Activated CD4-positive, alpha-beta memory T cell treated with anti-CD3 and anti-CD28 coated beads for 36 hours (primary cell): ENCODE results near the gene LLGL1. TPM values are rescaled to one million over a fixed set of nuclear protein-coding genes. Genes with fewer than 3 reads are reported as not detected.
"Not testable (repeated sequence)": the region's sequence is repeated elsewhere in the genome, so short reads cannot be mapped to it uniquely, and the experiment has no call there.

ENCODE experiments used
- CTCF ChIA-PET: fragments of 350-600 bp; sonication (Branson Sonifier 250); formaldehyde crosslinking; loops from one replicate; lab custom pipeline; 2021; ENCODE audit warnings: antibody characterized with exemption, inconsistent platforms; lab: Charles Lee
- POLR2A ChIA-PET: fragments of 350-600 bp; sonication (Branson Sonifier 250); formaldehyde crosslinking; loops from one replicate; lab custom pipeline; 2021; ENCODE audit warnings: antibody characterized with exemption; lab: Charles Lee
- DNase-seq: peaks from one replicate; pipeline ENCODE4 v3.0.0-alpha.2; 2020
- H3K27ac Mint-ChIP-seq: one replicate; pipeline ENCODE4 v1.8.0; 2021; ENCODE audit warnings: mixed read lengths
- H3K27me3 Mint-ChIP-seq: one replicate; pipeline ENCODE4 v1.8.0; 2021; ENCODE audit warnings: mixed read lengths
- H3K36me3 Mint-ChIP-seq: one replicate; pipeline ENCODE4 v1.8.0; 2021; ENCODE audit warnings: mixed read lengths
- H3K4me1 Mint-ChIP-seq: one replicate; pipeline ENCODE4 v1.8.0; 2021; ENCODE audit warnings: low read depth, mixed read lengths
- H3K4me3 Mint-ChIP-seq: one replicate; pipeline ENCODE4 v1.8.0; 2021; ENCODE audit warnings: mild to moderate bottlenecking, mixed read lengths
- H3K9me3 Mint-ChIP-seq: one replicate; pipeline ENCODE4 v1.8.0; 2021; ENCODE audit warnings: mixed read lengths
- intact Hi-C: fragments of 100-400 bp; cut with micrococcal nuclease; formaldehyde crosslinking; loops from one replicate; pipeline ENCODE4 v1.15.1; 2023
- total RNA-seq, 2 experiments: library from RNA; stranded (reverse); gene quantifications; one replicate each; pipeline ENCODE4 v1.2.3, GENCODE V29; 2021

LLGL1 gene
- total RNA-seq, 2 experiments from 2014 or later: 27.3 to 27.5 TPM

GRCh38 chr17:18194804-18195203 lies 30.6 kb upstream of the LLGL1 start:
- intact Hi-C loops: no loop called here
- Mint-ChIP-seq H3K4me3 (no peak overlapping the region), H3K4me1 (peaks cover 59% of the 10 kb centered on the region), H3K36me3 (peaks cover 45% of the 10 kb centered on the region), H3K27me3 (no peaks in the 10 kb centered on the region), H3K27ac (no peak overlapping the region), H3K9me3 (no peaks in the 10 kb centered on the region)
- CTCF ChIA-PET: no interaction called here
- POLR2A ChIA-PET: no interaction called here
- no peak for DNase-seq

DNA sequence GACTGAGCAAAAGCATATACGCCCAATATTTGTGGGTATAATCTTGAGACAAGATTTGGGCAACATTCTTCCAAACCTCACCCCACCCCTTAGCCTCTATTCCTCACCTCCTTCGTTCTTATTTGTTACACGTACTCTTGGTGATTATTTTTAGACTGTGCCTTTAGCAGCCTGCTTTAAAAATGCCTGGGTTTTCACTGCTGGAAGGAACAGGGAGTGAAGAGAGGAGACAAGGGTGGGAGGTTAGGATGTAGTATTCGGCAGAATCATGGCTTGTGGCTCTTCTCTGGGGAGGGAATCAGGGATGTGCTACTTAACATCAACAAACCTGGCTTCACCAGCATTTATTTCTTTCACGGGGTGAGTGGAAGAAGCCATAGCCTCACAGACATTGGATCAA lies 30.2 kb upstream of the LLGL1 start:
- ChIA-PET POLR2A (no interaction called here), CTCF (no interaction called here)
- Mint-ChIP-seq H3K27ac (no peak overlapping the region), H3K36me3 (peaks cover 42% of the 10 kb centered on the region), H3K4me3 (no peak overlapping the region), H3K27me3 (no peaks in the 10 kb centered on the region), H3K9me3 (no peaks in the 10 kb centered on the region), H3K4me1 (peaks cover 57% of the 10 kb centered on the region)
- intact Hi-C loops: no loop called here
- no peak for DNase-seq

- Mint-ChIP-seq H3K36me3 (peaks cover 39% of the 10 kb centered on the region), H3K4me3 (no peak overlapping the region), H3K27me3 (no peaks in the 10 kb centered on the region), H3K9me3 (no peaks in the 10 kb centered on the region), H3K4me1 (peaks cover 37% of the 10 kb centered on the region), H3K27ac (peak overlapping the region; percentile 59)
- DNase-seq: no peak
- intact Hi-C loops: no loop called here
- ChIA-PET POLR2A (interaction anchor here (1.1 kb wide), 1 partner anchor 14 kb away, joined by 5 read pairs; the partner anchor contains the start of gene ALKBH5), CTCF (interaction anchor here (1.3 to 2.5 kb wide), 3 partner anchors 9 to 56 kb away, joined by 5 to 12 read pairs (median 8); no protein-coding TSS in a partner anchor)
Measured at GRCh38 chr17:18197535-18198194, 27.8 kb upstream of the LLGL1 start.

GRCh38 chr17:18198530-18198929 lies 26.9 kb upstream of the LLGL1 start:
- intact Hi-C loops: no loop called here

GRCh38 chr17:18201108-18201507 lies 24.3 kb upstream of the LLGL1 start:
- Mint-ChIP-seq H3K36me3 (peaks cover 26% of the 10 kb centered on the region), H3K4me3 (no peak overlapping the region), H3K9me3 (no peaks in the 10 kb centered on the region), H3K27ac (no peak overlapping the region), H3K27me3 (no peaks in the 10 kb centered on the region), H3K4me1 (peaks cover 27% of the 10 kb centered on the region)
- CTCF ChIA-PET: no interaction called here
- DNase-seq: no peak
- POLR2A ChIA-PET: interaction anchor here (0.9 kb wide), 1 partner anchor 9 kb away, joined by 3 read pairs; no protein-coding TSS in a partner anchor
- intact Hi-C loops: no loop called here

More at GRCh38 chr17:18198530-18198929, 26.9 kb upstream of the LLGL1 start:
- ChIA-PET CTCF (interaction anchor here (2.2 to 2.5 kb wide), 2 partner anchors 19 to 57 kb away, joined by 8 to 12 read pairs; no protein-coding TSS in a partner anchor), POLR2A (interaction anchor here (1.0 to 1.1 kb wide), 2 partner anchors 12 to 15 kb away, joined by 3 to 5 read pairs; partner anchors contain the start of gene ALKBH5)
- no peaks in the 10 kb centered on the region for H3K9me3 Mint-ChIP-seq
- peaks cover 38% of the 10 kb centered on the region for H3K36me3 Mint-ChIP-seq
- H3K4me3 Mint-ChIP-seq: no peak overlapping the region
- H3K27ac Mint-ChIP-seq: peak overlapping the region; percentile 49
- no peak for DNase-seq
- peaks cover 35% of the 10 kb centered on the region for H3K4me1 Mint-ChIP-seq
- no peaks in the 10 kb centered on the region for H3K27me3 Mint-ChIP-seq

DNA sequence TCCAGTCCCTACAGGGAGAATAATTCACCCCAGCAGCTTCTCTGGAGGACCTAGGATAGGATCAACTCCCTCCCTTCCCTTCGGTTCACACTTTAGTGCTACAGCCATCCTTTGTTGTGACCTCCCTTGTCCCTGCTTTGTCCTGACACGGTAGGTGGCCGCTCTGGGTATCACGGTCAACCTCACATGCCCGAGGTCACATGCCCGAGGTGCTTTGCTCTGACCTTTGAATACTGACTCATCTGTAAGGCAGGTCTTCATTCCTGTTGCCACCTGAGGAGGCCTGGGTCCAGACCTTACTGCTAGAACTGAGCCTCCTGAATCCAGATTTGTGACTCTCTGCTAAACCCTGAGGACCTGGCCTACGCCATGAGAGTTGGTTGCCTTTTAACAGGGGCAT lies 22.1 kb upstream of the LLGL1 start:
- ChIA-PET CTCF (interaction anchor here (0.6 to 0.7 kb wide), 2 partner anchors 302 to 1076 kb away, joined by 3 to 5 read pairs; no protein-coding TSS in a partner anchor), POLR2A (no interaction called here)
- H3K27ac Mint-ChIP-seq: no peak overlapping the region
- peaks cover 18% of the 10 kb centered on the region for H3K36me3 Mint-ChIP-seq
- H3K4me1 Mint-ChIP-seq: peaks cover 12% of the 10 kb centered on the region
- no peaks in the 10 kb centered on the region for H3K9me3 Mint-ChIP-seq
- intact Hi-C loops: no loop called here
- no peak for DNase-seq
- H3K4me3 Mint-ChIP-seq: no peak overlapping the region
- no peaks in the 10 kb centered on the region for H3K27me3 Mint-ChIP-seq

- H3K4me1 Mint-ChIP-seq: no peaks in the 10 kb centered on the region
- DNase-seq: no peak
- H3K36me3 Mint-ChIP-seq: peaks cover 22% of the 10 kb centered on the region
- no peak overlapping the region for H3K27ac Mint-ChIP-seq
- ChIA-PET CTCF (no interaction called here), POLR2A (no interaction called here)
- H3K9me3 Mint-ChIP-seq: no peaks in the 10 kb centered on the region
- intact Hi-C loops: no loop called here
- H3K4me3 Mint-ChIP-seq: no peak overlapping the region
- H3K27me3 Mint-ChIP-seq: no peaks in the 10 kb centered on the region
Measured at GRCh38 chr17:18205861-18206260, 19.6 kb upstream of the LLGL1 start.

DNA sequence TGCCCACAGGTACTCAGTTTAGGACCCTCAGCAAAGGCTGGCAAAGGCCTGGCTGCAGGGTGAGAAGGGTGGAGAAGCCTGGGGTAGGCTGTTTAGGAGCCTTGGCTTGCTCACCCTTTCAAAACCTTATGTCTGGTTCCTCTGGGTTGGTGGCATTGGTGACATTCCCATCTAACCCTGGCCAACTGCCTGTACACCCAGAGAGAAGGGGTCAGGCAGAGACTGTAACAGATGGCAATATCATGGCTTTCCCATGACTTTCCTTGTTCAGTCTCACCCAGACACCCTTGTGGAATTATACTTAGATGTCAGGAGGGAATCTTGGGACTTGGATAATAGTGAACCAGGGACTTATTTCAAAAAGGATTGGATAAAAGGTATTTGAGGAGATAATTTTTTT lies 18.5 kb upstream of the LLGL1 start:
- H3K36me3 Mint-ChIP-seq: peaks cover 23% of the 10 kb centered on the region
- no peak for DNase-seq
- POLR2A ChIA-PET: no interaction called here
- no peaks in the 10 kb centered on the region for H3K4me1 Mint-ChIP-seq
- no peaks in the 10 kb centered on the region for H3K27me3 Mint-ChIP-seq
- H3K9me3 Mint-ChIP-seq: no peaks in the 10 kb centered on the region
- intact Hi-C loops: no loop called here
- no peak overlapping the region for H3K4me3 Mint-ChIP-seq
- CTCF ChIA-PET: no interaction called here
- H3K27ac Mint-ChIP-seq: no peak overlapping the region

DNA sequence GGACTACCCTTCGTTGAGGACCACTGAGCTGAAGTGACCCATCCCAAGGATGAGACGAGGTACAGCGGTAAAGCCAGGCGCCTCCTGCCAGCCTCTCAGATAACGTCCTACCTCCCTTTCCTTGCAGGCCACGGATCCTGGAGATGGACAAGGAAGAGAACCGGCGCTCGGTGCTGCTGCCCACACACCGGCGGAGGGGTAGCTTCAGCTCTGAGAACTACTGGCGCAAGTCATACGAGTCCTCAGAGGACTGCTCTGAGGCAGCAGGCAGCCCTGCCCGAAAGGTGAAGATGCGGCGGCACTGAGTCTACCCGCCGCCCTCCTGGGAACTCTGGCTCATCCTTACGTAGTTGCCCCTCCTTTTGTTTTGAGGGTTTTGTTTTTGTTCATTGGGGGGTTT lies 17.3 kb upstream of the LLGL1 start:
- H3K4me3 Mint-ChIP-seq: no peak overlapping the region
- ChIA-PET CTCF (no interaction called here), POLR2A (interaction anchor here (0.6 kb wide), 1 partner anchor 28 kb away, joined by 3 read pairs; no protein-coding TSS in a partner anchor)
- no peaks in the 10 kb centered on the region for H3K27me3 Mint-ChIP-seq
- no peak for DNase-seq
- intact Hi-C loops: no loop called here
- no peaks in the 10 kb centered on the region for H3K9me3 Mint-ChIP-seq
- H3K36me3 Mint-ChIP-seq: peaks cover 23% of the 10 kb centered on the region
- no peaks in the 10 kb centered on the region for H3K4me1 Mint-ChIP-seq
- no peak overlapping the region for H3K27ac Mint-ChIP-seq

GRCh38 chr17:18213666-18214270 lies 11.7 kb upstream of the LLGL1 start:
- H3K36me3 Mint-ChIP-seq: peaks cover 12% of the 10 kb centered on the region
- H3K27ac Mint-ChIP-seq: no peak overlapping the region
- intact Hi-C loops: no loop called here
- DNase-seq: no peak
- H3K4me1 Mint-ChIP-seq: peaks cover 2% of the 10 kb centered on the region
- CTCF ChIA-PET: interaction anchor here (1.1 kb wide), 1 partner anchor 10 kb away, joined by 3 read pairs; no protein-coding TSS in a partner anchor
- no peaks in the 10 kb centered on the region for H3K27me3 Mint-ChIP-seq
- H3K9me3 Mint-ChIP-seq: no peaks in the 10 kb centered on the region
- no peak overlapping the region for H3K4me3 Mint-ChIP-seq
- POLR2A ChIA-PET: no interaction called here

DNA sequence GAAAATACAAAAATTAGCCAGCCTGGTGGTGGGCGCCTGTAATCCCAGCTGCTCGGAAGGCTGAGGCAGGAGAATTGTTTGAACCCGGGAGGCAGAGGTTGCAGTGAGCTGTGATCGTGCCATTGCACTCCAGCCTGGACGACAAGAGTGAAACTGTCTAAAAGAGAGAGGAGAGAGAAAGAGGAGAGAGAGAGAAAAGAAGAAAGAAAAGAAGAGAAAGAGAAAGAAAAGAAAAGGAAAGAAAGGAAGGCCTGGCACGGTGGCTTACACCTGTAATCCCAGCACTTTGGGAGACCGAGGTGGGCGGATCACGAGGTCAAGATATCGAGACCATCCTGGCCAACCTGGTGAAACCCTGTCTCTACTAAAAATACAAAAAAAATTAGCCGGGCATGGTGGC lies 8.5 kb upstream of the LLGL1 start:
- not testable (repeated sequence) for H3K27me3 Mint-ChIP-seq

DNA sequence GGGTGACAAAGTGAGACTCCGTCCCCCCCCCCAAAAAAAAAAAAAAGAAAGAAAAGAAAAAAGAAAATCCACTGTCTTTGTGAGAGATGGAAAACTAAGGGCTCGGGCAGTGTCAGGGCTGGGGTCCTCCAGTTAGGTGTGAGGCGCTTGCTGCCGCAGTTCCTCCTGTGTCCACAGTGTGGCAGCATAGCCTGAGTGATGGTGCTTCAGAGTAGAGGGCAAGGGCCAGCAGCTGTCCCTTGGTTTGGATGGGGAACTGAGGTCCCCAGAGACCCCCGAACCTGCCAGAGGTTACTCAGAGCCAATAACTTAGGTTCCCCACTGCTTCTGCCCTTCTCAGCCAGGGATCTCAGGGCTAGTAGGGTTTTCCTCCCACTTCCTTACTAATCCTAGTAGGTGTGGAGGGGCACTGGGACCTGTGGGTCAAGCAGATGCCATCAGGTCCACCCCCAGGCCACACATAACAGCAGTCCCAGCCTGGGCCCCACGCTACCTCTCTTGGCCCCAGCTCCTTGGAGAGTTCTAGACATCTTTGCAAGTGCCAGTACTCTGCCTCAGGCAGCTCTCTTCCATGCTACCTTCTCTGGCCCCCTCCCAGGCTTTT lies 7.9 kb upstream of the LLGL1 start:
- Mint-ChIP-seq H3K4me3 (no peak overlapping the region), H3K27me3 (no peaks in the 10 kb centered on the region), H3K9me3 (no peaks in the 10 kb centered on the region), H3K4me1 (peaks cover 4% of the 10 kb centered on the region), H3K27ac (no peak overlapping the region), H3K36me3 (no peaks in the 10 kb centered on the region)
- POLR2A ChIA-PET: no interaction called here
- CTCF ChIA-PET: interaction anchor here (0.5 to 3.7 kb wide), 19 partner anchors 9 to 789 kb away, joined by 3 to 24 read pairs (median 3); partner anchors contain the start of genes ALKBH5, MIEF2 and SHMT1
- DNase-seq: peak; percentile 87
- intact Hi-C loops: loop anchor here (1.0 kb wide), 1 partner anchor 76 kb away; no protein-coding TSS in a partner anchor

More for the DNA sequence above, 8.5 kb upstream of the LLGL1 start:
- H3K4me3 Mint-ChIP-seq, H3K27ac Mint-ChIP-seq, H3K4me1 Mint-ChIP-seq, H3K36me3 Mint-ChIP-seq, DNase-seq, H3K9me3 Mint-ChIP-seq: not testable (repeated sequence)
- POLR2A ChIA-PET: interaction anchor here (0.7 kb wide), 1 partner anchor 79 kb away, joined by 3 read pairs; no protein-coding TSS in a partner anchor
- CTCF ChIA-PET: interaction anchor here (1.0 to 3.7 kb wide), 7 partner anchors 9 to 789 kb away, joined by 3 to 24 read pairs (median 5); partner anchors contain the start of gene SHMT1
- intact Hi-C loops: loop anchor here (1.0 kb wide), 1 partner anchor 76 kb away; no protein-coding TSS in a partner anchor
